ENCODE measurements around the gene ST8SIA1.
"Not testable (repeated sequence)": the region's sequence is repeated elsewhere in the genome, so short reads cannot be mapped to it uniquely, and the experiment has no call there.

DNA sequence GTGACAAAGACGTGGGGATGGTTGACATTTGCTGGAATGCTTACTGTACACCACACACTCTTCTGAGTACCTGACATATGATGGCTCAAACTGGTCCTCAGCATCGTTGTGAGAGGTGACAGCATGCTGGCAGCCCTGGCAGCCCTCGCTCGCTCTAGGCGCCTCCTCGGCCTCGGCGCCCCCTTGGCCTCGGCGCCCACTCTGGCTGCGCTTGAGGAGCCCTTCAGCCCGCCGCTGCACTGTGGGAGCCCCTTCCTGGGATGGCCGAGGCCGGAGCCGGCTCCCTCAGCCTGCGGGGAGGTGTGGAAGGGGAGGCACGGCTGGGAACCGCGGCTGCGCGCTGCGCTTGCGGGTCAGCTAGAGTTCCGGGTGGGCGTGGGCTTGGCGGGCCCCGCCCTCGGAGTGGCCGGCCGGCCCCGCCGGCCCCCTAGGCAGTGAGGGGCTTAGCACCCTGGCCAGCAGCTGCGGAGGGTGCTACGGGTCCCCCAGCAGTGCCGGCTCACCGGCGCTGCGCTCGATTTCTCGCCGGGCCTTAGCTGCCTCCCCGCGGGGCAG is 42.2 kb upstream of the ST8SIA1 start:
- TF ChIP-seq POLR2AphosphoS5, POLR2A (IDR thresholded peaks at IDR 0.05): not testable (repeated sequence)
- TF ChIP-seq, protein P1, sequence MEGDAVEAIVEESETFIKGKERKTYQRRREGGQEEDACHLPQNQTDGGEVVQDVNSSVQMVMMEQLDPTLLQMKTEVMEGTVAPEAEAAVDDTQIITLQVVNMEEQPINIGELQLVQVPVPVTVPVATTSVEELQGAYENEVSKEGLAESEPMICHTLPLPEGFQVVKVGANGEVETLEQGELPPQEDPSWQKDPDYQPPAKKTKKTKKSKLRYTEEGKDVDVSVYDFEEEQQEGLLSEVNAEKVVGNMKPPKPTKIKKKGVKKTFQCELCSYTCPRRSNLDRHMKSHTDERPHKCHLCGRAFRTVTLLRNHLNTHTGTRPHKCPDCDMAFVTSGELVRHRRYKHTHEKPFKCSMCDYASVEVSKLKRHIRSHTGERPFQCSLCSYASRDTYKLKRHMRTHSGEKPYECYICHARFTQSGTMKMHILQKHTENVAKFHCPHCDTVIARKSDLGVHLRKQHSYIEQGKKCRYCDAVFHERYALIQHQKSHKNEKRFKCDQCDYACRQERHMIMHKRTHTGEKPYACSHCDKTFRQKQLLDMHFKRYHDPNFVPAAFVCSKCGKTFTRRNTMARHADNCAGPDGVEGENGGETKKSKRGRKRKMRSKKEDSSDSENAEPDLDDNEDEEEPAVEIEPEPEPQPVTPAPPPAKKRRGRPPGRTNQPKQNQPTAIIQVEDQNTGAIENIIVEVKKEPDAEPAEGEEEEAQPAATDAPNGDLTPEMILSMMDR (IDR thresholded peaks at IDR 0.05) = not testable (repeated sequence)

Measured in gastroesophageal sphincter (tissue), 3 donors.